HG02970 (cell line): ENCODE results near the gene PIP4K2A.

Source experiments
- ATAC-seq: cut with Tn5 transposase; IDR thresholded peaks from one replicate; pipeline ENCODE4 v1.9.1; 2021; ENCODE audit warnings: mild to moderate bottlenecking, moderate library complexity, moderate number of reproducible peaks; ENCODE audit not compliant: unreplicated experiment, low FRiP score

PIP4K2A gene

DNA sequence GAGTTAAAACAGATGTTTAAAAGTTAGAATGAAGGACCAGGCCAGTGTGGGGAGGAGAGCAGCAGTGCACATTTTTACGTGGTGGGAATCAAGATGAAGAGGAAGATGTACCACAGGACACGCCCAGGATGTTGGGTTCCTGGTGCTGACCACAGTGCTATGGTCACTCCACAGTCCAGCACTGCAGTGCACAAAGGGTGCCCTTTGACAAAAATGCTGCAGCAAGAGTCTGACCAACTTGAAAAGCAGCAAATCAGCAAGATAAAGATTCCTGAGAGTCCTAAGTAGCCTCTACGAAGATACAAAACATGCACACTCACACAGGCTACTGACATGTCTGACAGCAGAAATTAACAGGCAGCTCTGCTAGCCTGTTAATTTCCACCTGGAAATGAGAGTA lies 107.1 kb downstream of the PIP4K2A start:
- ATAC-seq = no peak

GRCh38 chr10:22606164-22606614 lies 108.2 kb downstream of the PIP4K2A start:
- ATAC-seq = peak; percentile 86

GRCh38 chr10:22605168-22605567 lies 109.2 kb downstream of the PIP4K2A start:
- no peak for ATAC-seq

- ATAC-seq = no peak
Observed at GRCh38 chr10:22604344-22605126, 109.8 kb downstream of the PIP4K2A start.

GRCh38 chr10:22603581-22603980 lies 110.8 kb downstream of the PIP4K2A start:
- ATAC-seq = no peak

DNA sequence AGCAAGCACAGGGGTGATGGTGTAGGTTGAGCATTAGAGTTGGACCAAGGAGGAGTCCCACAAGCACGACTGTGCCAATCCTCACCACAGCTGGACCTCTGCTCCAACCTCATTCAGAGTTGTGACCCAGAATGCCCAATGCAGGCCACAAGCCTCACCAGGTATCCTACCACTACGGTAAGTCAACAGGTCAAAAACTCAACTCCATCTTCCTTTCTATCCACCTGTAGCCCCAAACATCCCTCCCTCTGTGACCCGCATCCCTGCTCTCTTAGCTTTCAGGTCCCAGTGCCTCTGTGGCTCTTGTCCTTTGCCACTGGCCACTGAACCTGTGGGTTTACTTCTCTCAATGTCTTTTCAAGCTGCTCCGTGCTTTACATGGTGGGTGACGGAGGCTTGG lies 112.8 kb downstream of the PIP4K2A start:
- ATAC-seq = no peak

- ATAC-seq = no peak
Observed at GRCh38 chr10:22599636-22600228, 114.6 kb downstream of the PIP4K2A start.

- ATAC-seq = no peak
Observed at GRCh38 chr10:22599048-22599561, 115.3 kb downstream of the PIP4K2A start.

GRCh38 chr10:22598478-22598877 lies 115.9 kb downstream of the PIP4K2A start:
- ATAC-seq = no peak

- ATAC-seq = peak; percentile 44
Observed at GRCh38 chr10:22597138-22597537, 117.2 kb downstream of the PIP4K2A start.

DNA sequence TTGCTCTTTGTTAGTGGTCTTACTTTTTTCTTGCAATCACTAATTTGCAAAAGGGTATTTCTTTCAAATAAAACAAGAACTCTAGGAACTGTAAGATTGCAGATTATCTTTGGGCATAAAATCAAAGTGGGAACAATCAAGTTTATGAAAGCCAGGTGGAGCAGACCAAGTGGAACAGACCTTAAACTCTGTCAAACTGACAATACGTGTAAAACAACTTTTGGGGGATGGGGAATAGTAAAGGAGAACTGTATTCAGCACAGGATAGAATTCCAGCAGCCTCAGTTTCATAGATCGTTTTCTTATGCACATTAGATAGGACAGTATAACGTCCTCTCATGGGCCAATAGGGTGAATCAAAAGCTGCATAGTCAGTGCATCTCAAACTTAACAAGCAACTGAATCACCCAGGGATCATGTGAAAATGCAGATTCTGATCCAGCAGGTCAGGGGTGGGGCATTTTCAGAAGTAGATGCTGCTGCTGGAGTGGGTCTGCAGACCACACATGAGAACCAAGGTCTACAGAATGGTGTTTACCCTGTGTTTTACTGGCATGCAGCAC lies 120.7 kb downstream of the PIP4K2A start:
- no peak for ATAC-seq

DNA sequence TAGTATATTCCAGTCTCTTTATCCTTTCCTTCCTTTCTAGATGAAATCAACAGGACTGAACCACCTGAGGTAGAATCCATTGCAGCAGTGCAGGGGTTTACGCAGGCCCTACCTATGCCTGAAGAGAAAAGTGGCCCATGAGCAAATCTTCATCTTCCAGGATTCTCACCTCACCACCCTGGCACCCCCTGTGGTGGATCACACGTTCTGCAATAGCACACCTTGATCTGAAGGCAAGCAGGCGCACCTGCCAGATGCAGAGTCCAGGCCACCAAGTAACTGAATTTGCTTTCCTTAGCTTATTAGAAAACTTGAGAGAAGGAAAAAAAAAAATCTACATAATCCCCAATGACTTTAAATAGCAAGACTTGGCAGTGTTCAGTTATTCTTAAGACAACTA lies 121.4 kb downstream of the PIP4K2A start:
- ATAC-seq = no peak

DNA sequence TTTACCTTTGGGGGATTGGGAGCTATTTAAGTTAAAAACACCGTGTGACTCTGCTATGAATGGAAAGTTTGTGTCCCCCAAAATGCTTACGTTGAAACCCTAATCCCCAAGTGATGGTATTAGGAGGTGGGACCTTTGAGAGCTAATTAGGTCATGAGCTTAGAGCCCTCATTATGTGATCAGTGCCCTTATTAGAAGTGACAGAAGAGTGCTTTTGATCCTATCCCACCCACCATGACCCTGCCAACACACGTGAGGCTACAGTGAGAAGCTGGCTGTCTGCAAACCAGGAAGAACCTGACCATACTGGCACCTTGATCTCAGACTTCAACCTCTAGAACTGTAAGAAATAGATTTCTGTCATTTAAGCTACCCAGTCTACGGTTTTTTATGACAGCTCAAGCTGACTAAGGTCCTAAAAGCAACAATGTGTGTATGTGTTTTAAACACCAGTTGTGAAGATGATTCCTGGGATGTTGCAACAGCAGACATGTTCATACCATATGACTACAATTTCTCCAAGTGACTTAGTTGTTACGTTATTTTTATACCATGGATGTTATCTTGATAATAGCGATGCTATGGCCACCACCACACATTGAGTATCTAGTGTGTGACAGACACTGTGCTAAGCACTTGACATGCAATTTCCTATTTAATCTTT lies 124.4 kb downstream of the PIP4K2A start:
- no peak for ATAC-seq

DNA sequence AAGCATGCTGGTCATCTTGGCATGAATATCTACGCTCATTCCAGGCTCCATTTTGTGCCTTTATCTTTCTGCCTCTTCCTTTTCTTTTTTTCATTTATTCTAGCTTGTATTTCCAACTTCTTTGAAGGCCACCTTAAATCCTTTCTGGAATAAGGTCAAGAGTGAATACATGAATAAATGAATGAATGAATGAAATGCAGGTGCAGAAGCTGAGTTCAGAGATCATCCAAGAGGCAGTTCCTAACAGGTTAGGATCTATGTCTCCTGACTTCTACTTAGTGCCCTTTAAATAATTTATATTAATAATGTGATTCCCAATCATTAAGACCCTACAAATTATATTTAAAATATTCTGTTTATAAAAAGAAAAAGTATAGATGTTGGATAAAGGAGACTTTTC lies 125.9 kb downstream of the PIP4K2A start:
- no peak for ATAC-seq

DNA sequence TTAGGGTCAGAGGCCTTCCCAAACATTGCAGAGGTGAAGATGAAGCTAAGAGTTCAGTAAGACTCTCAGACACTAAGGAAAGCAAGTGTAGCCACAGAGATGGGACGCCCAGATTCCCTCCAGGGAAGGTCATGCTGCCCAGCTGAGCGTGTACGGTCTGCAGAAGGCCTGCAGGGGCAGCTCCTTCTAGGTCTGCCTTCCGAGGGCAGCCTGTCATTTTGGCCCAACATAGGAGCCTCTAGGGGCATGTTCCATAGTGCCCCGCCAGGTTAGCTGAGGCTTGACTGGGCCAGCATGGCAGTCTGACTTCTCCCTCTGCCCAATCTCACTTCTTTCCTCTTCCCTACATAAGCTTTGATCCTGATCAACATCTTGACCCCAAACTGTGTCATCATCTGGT lies 130.7 kb downstream of the PIP4K2A start:
- no peak for ATAC-seq

- ATAC-seq = no peak
Observed at GRCh38 chr10:22581461-22581860, 132.9 kb downstream of the PIP4K2A start.

DNA sequence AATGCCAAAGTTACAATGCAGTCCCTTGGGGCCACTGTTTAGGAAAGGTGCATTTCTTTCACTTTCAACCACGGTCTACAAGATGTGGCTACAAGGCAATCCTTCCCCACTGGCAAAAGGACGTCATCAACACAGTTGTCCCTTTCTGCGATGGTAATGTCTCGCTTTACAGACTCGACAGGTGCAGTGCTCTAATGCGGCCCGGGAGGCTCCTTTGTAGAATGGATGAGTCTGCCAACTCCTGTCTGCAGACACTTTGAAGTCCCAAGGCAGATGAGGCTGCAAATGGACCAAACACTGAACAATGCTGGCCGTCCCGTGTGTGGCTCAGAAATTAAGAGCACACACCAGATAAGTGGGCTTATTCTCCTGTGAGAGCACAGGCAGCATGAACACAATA lies 133.7 kb downstream of the PIP4K2A start:
- ATAC-seq = no peak

DNA sequence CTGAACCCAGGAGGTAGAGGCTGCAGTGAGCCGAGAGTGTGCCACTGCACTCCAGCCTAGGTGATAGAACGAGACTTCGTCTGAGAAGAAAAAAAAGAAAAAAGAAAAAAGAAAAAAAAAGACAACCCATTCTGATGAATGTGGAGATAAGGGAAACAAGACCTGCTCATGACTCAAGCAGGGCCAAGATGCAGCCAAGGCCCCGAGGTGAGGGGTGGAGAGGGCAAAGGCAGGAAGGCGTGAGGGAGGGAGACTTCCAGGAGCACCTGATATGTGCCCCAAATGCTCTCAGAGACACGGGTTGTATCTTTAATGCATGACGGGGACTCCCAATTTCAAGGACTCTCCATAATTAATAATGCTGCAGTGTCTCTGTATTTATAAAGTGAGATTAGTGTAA lies 134.6 kb downstream of the PIP4K2A start:
- no peak for ATAC-seq

DNA sequence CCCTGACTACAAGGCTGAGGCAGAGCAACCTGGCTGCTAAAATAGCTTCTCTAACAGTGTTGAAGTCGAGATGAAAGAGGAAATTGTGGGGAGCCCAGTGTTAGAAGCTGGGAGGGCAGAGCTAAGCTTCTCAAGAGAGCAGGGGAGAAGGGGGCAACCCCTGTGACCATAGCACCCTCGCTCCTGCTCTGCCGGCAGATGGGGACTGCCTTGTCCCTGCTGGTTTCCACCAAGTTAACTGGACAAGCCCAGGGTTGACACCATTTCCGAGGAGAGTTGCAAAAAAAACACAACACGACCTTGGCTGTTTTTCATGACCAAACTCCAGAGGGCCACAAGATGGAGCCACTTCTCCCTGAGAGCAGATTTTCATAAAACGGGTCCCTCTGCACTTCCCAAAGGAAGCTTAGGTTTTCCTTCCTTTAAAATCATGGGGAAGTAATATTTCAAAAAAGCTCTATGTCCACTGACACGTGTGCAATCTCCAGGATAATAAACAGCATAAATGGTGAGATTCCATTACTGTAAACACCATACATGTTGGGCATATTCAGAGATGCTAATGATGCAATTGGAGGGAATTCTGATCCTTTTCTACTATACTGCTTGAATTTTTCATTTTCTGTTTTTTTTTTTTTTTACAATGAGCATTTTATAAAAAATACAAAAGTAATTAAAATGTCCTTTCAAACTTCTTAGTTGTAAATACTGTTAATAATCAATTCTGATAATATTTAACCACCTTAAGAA lies 140.4 kb downstream of the PIP4K2A start:
- ATAC-seq = no peak

DNA sequence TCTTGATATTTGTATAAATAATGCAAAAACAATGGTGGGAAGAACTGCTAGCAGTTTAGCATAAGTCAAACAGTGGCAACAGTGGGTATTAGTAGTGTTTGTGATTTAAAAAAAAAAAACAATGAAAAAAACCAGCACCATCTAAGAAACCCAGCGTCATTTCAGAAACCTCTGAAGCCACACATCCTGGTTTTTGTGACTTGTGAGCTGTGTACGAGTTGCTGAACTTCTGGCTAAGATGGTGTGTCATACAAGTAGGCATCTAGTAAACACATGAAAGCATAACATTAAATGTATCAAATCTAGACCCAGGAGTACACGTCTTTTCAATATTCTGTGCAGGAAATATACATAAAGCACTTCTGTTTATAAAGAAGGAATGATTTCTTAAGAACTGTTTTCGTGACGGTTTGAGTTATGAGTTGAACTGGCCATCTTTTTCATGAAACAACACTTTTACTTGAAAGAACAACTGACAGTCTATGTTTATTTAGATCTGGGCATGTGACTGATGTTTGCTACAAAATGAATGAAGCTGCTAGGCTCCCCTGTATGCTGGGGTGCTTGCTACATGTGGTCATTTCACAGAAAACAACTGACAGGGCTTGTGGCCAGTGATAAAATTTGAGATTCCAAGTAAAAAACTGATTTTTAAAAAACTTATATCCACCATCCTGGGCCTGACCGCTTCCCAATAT lies 143.5 kb downstream of the PIP4K2A start:
- ATAC-seq = no peak
